ENCODE results near the gene GTF2B. TPM values are rescaled to one million over a fixed set of nuclear protein-coding genes. Genes with fewer than 3 reads are reported as not detected.
"Not testable (repeated sequence)": the region's sequence is repeated elsewhere in the genome, so short reads cannot be mapped to it uniquely, and the experiment has no call there.

GTF2B gene
- total RNA-seq = 10 to 100 TPM; 41.9 to 47.1 TPM

DNA sequence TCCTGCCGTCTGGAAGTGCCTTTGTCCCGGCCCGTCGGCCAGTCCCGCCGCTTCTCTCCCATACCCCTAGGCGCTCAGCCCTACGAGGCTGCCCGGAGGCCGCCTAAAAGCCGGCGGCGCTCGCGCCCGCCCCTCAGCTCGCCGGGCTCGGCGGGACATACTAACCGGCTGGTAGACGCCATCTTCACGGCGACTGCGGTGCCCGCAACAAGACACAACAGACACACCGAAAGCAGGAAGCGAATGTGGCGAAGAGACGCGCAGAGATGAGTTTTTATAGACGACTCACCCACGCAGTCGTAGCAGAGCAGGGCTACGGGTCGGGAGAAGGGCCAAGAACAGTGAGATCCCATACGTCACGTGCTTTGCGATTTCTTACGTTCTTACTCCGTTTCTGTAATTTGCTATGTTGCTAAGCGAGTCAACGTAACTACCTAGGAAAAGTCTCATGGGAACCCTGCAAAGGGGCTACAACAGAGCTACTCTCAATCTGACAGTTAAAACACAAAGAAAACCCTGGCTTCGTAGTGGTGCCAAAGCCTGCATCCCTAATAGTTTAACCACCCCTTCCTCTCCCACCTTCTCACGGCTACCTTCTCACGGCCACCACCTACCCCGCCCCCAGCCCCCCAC lies at the start of gene GTF2B:
Gene GTF2B (minus strand): TSS at position 250 of the 633 bp plus-strand sequence. CDS start 68 bp downstream, at position 182.
- ChIA-PET CTCF (interaction anchor here (1.0 to 1.9 kb wide), 3 partner anchors 14 to 207 kb away, joined by 3 to 15 read pairs (median 5); partner anchors contain the start of gene PKN2), POLR2A (interaction anchor here (0.7 to 4.7 kb wide), 22 partner anchors 8 to 744 kb away, joined by 3 to 39 read pairs (median 4); partner anchors contain the start of genes GBP4 and PKN2)
- Mint-ChIP-seq H3K27ac (peak within 1 kb of the TSS; percentile 93), H3K9me3 (peaks cover 2% of the 10 kb centered on the region), H3K36me3 (ENCODE audit: low read depth) (peaks cover 28% of the 10 kb centered on the region), H3K4me1 (peaks cover 46% of the 10 kb centered on the region), H3K4me3 (peak within 1 kb of the TSS; percentile 92), H3K27me3 (no peaks in the 10 kb centered on the region)
- DNase-seq = peak; percentile 96

- CTCF ChIA-PET, POLR2A ChIA-PET, H3K27me3 Mint-ChIP-seq: not testable (repeated sequence)
Observed at GRCh38 chr1:88938528-88938927, 47.2 kb upstream of the GTF2B start.

DNA sequence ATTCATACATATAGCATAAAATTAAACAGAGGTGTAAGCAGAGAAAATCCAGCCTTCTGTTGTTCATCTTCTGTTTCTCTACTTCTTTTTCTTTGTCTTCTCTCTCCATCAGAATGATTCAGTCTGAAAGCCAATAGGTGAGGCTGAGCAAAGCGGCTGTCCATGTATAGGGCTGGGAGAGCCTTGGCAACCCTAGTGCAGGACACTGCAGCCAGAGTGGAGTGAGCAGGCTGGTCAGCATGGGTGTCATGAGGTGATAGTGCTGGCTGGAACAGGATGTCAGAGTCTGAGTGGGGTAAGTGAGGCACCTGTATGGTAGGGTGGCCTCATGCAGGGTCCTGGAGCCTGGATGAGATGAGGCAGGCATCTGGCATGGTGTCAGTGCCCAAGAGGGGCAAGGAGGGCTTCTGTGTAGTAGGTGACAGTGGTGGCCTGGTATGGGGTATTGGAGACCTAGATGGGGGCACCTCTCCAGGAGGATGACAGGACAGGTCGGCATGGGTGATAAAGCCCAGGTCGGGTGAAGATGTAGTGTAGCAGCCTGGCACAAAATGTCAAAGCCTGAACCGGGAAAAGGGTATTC lies 45.5 kb upstream of the GTF2B start:
- Mint-ChIP-seq H3K27me3 (no peaks in the 10 kb centered on the region), H3K36me3 (ENCODE audit: low read depth) (peaks cover 70% of the 10 kb centered on the region), H3K9me3 (no peaks in the 10 kb centered on the region), H3K4me1 (peaks cover under 1% of the 10 kb centered on the region), H3K4me3 (no peak overlapping the region), H3K27ac (no peak overlapping the region)
- no peak for DNase-seq
- CTCF ChIA-PET = no interaction called here
- POLR2A ChIA-PET = no interaction called here

More at GRCh38 chr1:88938528-88938927, 47.2 kb upstream of the GTF2B start:
- not testable (repeated sequence) for H3K9me3 Mint-ChIP-seq, DNase-seq, H3K4me1 Mint-ChIP-seq, H3K27ac Mint-ChIP-seq, H3K4me3 Mint-ChIP-seq
- H3K36me3 Mint-ChIP-seq (ENCODE audit: low read depth) = peaks cover 74% of the 10 kb centered on the region

DNA sequence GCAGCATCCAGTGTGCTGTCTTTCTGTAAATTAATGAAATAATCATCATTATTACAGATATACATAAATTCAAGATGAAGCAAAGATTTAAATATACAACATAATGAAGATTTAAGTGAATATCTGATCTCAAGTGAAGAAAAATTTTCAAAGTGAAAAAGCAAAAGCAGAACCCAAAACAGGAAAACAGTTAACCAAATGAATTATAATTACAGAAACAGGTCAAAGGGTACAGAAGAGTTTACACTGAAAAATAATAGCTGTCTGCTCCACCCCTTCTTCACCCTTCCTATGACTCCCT lies 44.8 kb upstream of the GTF2B start:
- ChIA-PET POLR2A (no interaction called here), CTCF (no interaction called here)

GRCh38 chr1:88935522-88936222 lies 44.3 kb upstream of the GTF2B start:
- Mint-ChIP-seq H3K27me3 (no peaks in the 10 kb centered on the region), H3K4me1 (peaks cover 3% of the 10 kb centered on the region), H3K9me3 (no peaks in the 10 kb centered on the region), H3K27ac (no peak overlapping the region), H3K4me3 (no peak overlapping the region), H3K36me3 (ENCODE audit: low read depth) (peaks cover 70% of the 10 kb centered on the region)
- CTCF ChIA-PET = interaction anchor here (1.0 to 1.2 kb wide), 2 partner anchors 33 to 38 kb away, joined by 3 to 4 read pairs; no protein-coding TSS in a partner anchor
- POLR2A ChIA-PET = no interaction called here
- DNase-seq = no peak

More for the DNA sequence above, 44.8 kb upstream of the GTF2B start:
- peaks cover 70% of the 10 kb centered on the region for H3K36me3 Mint-ChIP-seq (ENCODE audit: low read depth)
- DNase-seq = no peak
- H3K4me3 Mint-ChIP-seq = no peak overlapping the region
- H3K27ac Mint-ChIP-seq = no peak overlapping the region
- no peaks in the 10 kb centered on the region for H3K9me3 Mint-ChIP-seq
- no peaks in the 10 kb centered on the region for H3K27me3 Mint-ChIP-seq
- peaks cover 3% of the 10 kb centered on the region for H3K4me1 Mint-ChIP-seq

- H3K4me1 Mint-ChIP-seq, H3K27me3 Mint-ChIP-seq, DNase-seq, H3K9me3 Mint-ChIP-seq, POLR2A ChIA-PET, H3K4me3 Mint-ChIP-seq, CTCF ChIA-PET, H3K27ac Mint-ChIP-seq: not testable (repeated sequence)
- H3K36me3 Mint-ChIP-seq (ENCODE audit: low read depth) = peaks cover 78% of the 10 kb centered on the region
Observed at GRCh38 chr1:88930176-88930575, 38.8 kb upstream of the GTF2B start.

DNA sequence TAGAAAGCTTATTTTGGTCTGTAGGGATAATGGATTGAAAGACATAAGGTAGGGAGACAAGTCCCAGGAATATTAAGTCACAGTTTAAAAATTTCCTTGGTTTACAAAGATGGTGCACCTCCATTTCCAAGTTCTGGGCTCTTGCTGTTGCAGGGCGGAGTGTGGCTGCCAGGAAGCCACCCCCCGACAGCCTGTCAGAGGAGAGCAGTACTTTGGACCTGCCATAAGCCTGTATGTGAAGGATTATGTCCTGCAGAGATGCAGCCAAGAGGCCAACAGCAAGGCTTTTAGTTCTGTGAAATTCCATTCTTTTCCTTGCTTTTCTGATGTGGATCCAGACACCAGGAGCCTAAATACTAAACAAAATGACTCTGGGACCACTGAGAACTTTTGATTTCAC lies 31.9 kb upstream of the GTF2B start:
- H3K27ac Mint-ChIP-seq = no peak overlapping the region
- POLR2A ChIA-PET = no interaction called here

GRCh38 chr1:88922214-88922613 lies 30.8 kb upstream of the GTF2B start:
- ChIA-PET POLR2A (no interaction called here), CTCF (no interaction called here)
- no peak overlapping the region for H3K4me3 Mint-ChIP-seq
- DNase-seq = no peak
- no peak overlapping the region for H3K27ac Mint-ChIP-seq
- no peaks in the 10 kb centered on the region for H3K27me3 Mint-ChIP-seq
- H3K36me3 Mint-ChIP-seq (ENCODE audit: low read depth) = peaks cover 90% of the 10 kb centered on the region
- peaks cover 1% of the 10 kb centered on the region for H3K4me1 Mint-ChIP-seq
- H3K9me3 Mint-ChIP-seq = peaks cover 23% of the 10 kb centered on the region

More for the DNA sequence above, 31.9 kb upstream of the GTF2B start:
- CTCF ChIA-PET = interaction anchor here (1.1 kb wide), 1 partner anchor 51 kb away, joined by 3 read pairs; no protein-coding TSS in a partner anchor
- Mint-ChIP-seq H3K4me1 (no peaks in the 10 kb centered on the region), H3K36me3 (ENCODE audit: low read depth) (peaks cover 90% of the 10 kb centered on the region), H3K9me3 (peaks cover 16% of the 10 kb centered on the region), H3K27me3 (no peaks in the 10 kb centered on the region), H3K4me3 (no peak overlapping the region)
- DNase-seq = no peak

DNA sequence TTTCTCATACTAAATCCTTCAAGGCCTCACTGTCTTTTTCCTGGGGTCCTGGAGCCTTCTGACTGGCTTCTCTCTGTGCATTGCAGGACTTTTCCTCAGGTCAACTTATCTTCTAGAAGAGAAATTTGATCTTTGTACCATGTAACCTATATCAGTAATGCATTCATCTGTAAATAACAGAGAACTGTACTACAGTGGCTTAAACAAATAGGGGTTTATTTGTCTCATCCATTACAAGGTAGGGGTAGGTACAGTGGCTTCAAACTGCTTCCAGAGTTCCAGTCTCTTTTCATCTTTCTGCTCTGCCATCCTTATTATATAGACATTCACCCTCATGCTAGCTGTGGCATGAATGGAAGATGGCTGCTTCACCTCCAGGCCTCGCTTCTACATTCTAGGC lies 29.5 kb upstream of the GTF2B start:
- H3K36me3 Mint-ChIP-seq (ENCODE audit: low read depth) = peaks cover 95% of the 10 kb centered on the region
- ChIA-PET POLR2A (no interaction called here), CTCF (no interaction called here)

DNA sequence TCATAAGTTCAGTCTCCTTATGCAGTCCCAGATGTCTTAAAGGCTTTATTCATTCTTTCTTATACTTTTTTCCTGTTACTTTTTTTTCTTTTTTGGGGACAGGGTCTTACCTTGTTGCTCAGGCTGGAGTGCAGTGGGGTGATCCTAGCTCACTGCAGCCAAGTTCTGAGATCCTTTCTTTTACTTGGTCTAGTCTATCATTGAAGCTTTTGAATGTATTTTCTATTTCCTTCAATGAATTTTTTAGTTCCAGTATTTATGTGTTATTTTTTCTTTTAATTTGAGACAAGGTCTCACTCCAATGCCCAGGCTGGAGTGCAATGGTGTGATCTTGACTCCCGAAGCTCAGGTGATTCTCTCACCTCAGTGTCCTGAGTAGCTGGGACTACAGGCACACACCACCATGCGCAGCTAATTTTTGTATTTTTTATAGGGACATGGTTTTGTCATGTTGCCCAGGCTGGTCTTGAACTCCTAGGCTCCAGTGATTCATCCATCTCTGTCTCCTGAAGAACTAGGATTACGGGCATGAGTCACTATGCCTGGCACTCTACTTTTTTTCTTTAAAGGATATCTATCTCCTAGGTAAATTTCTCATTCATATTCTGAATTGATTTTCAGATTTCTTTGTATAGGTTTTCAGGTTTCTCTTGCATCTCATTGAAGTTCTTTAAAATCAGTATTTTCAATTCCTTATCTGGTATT lies 26.1 kb upstream of the GTF2B start:
- Mint-ChIP-seq H3K27me3 (peaks cover 2% of the 10 kb centered on the region), H3K27ac (no peak overlapping the region), H3K9me3 (peaks cover 35% of the 10 kb centered on the region), H3K36me3 (ENCODE audit: low read depth) (peaks cover 75% of the 10 kb centered on the region), H3K4me3 (no peak overlapping the region), H3K4me1 (peaks cover 14% of the 10 kb centered on the region)
- ChIA-PET POLR2A (interaction anchor here (1.2 kb wide), 1 partner anchor 27 kb away, joined by 3 read pairs; no protein-coding TSS in a partner anchor), CTCF (no interaction called here)
- no peak for DNase-seq

More for the DNA sequence above, 29.5 kb upstream of the GTF2B start:
- peaks cover 13% of the 10 kb centered on the region for H3K4me1 Mint-ChIP-seq
- DNase-seq = no peak
- H3K4me3 Mint-ChIP-seq = no peak overlapping the region
- H3K27me3 Mint-ChIP-seq = no peaks in the 10 kb centered on the region
- H3K27ac Mint-ChIP-seq = no peak overlapping the region
- H3K9me3 Mint-ChIP-seq = peaks cover 36% of the 10 kb centered on the region

- H3K4me1 Mint-ChIP-seq = peaks cover 18% of the 10 kb centered on the region
- H3K36me3 Mint-ChIP-seq (ENCODE audit: low read depth) = peaks cover 69% of the 10 kb centered on the region
- H3K27ac Mint-ChIP-seq = no peak overlapping the region
- H3K27me3 Mint-ChIP-seq = peaks cover 2% of the 10 kb centered on the region
- ChIA-PET POLR2A (interaction anchor here (1.2 kb wide), 1 partner anchor 26 kb away, joined by 3 read pairs; no protein-coding TSS in a partner anchor), CTCF (no interaction called here)
- no peak overlapping the region for H3K4me3 Mint-ChIP-seq
- H3K9me3 Mint-ChIP-seq = peaks cover 35% of the 10 kb centered on the region
- no peak for DNase-seq
Observed at GRCh38 chr1:88916883-88917282, 25.5 kb upstream of the GTF2B start.

DNA sequence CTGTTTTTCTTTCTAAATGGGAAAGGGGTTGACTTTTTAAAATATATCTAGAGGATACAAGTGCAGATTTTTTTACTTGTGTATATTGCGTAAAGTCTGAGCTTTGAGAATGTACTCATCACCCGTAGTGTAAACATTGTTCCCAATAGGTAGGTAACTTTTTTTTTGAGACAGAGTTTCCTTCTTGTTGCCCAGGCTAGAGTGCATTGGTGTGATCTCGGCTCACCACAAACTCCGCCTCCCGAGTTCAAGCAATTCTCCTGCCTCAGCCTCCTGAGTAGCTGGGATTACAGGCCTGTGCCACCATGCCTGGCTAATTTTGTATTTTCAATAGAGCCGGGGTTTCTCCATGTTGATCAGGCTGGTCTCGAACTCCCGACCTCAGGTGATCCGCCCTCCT lies 20.4 kb upstream of the GTF2B start:
- ChIA-PET CTCF (interaction anchor here (0.9 kb wide), 1 partner anchor 35 kb away, joined by 3 read pairs; no protein-coding TSS in a partner anchor), POLR2A (interaction anchor here (1.0 kb wide), 1 partner anchor 20 kb away, joined by 4 read pairs; the partner anchor contains the start of gene GTF2B)
- not testable (repeated sequence) for H3K4me3 Mint-ChIP-seq, H3K27ac Mint-ChIP-seq, H3K27me3 Mint-ChIP-seq, DNase-seq
- Mint-ChIP-seq H3K9me3 (peaks cover 16% of the 10 kb centered on the region), H3K36me3 (ENCODE audit: low read depth) (peaks cover 23% of the 10 kb centered on the region), H3K4me1 (peaks cover 26% of the 10 kb centered on the region)

DNA sequence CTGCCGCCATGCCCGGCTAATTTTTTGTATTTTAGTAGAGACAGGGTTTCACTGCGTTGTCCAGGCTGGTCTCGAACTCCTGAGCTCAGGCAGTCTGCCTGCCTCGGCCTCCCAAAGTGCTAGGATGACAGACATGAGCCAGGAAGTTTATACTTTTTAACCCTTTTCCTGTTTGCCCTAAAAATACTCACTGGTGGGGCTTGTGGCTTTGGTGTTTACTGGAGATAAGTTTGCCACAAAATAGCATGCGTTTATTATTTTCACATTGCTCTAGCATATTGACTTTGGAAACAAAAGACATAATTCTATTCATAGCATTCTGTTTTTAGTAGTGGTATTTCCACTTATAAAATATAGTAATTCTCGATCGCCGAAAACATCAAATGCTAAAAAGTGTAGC lies 19.8 kb upstream of the GTF2B start:
- no peak for DNase-seq
- CTCF ChIA-PET = interaction anchor here (0.9 kb wide), 1 partner anchor 34 kb away, joined by 3 read pairs; no protein-coding TSS in a partner anchor
- Mint-ChIP-seq H3K36me3 (ENCODE audit: low read depth) (peaks cover 17% of the 10 kb centered on the region), H3K4me1 (peaks cover 21% of the 10 kb centered on the region), H3K27ac (no peak overlapping the region), H3K4me3 (no peak overlapping the region), H3K9me3 (peaks cover 10% of the 10 kb centered on the region), H3K27me3 (peaks cover 5% of the 10 kb centered on the region)
- POLR2A ChIA-PET = interaction anchor here (1.0 kb wide), 1 partner anchor 19 kb away, joined by 4 read pairs; the partner anchor contains the start of gene GTF2B
